Endodermal cell (in vitro differentiated cells): Measurements from ENCODE around the gene BNIP3. TPM values are rescaled to one million over a fixed set of nuclear protein-coding genes. Genes with fewer than 3 reads are reported as not detected.

Experiments
- DNase-seq: peaks from one replicate; pipeline ENCODE4 v3.0.0-alpha.2; 2017
- H3K27ac ChIP-seq: 2 replicates; pipeline ENCODE4 v1.5.1; 2013; ENCODE audit warnings: mild to moderate bottlenecking, low read depth, low read length, moderate library complexity
- H3K27me3 ChIP-seq: 2 replicates; pipeline ENCODE4 v1.6.1; 2013; ENCODE audit warnings: mild to moderate bottlenecking, low read length, moderate library complexity; ENCODE audit not compliant: insufficient read depth, control insufficient read depth, poor library complexity, severe bottlenecking
- H3K36me3 ChIP-seq: 2 replicates; pipeline ENCODE4 v1.7.0; 2013; ENCODE audit warnings: mild to moderate bottlenecking, low read length, moderate library complexity; ENCODE audit not compliant: control insufficient read depth, insufficient read depth
- H3K4me1 ChIP-seq: one replicate; pipeline ENCODE4 v1.7.0; 2013; ENCODE audit warnings: low read length; ENCODE audit not compliant: control insufficient read depth, insufficient read depth
- H3K4me3 ChIP-seq: 2 replicates; pipeline ENCODE4 v1.5.1; 2013; ENCODE audit warnings: mild to moderate bottlenecking, low read length, moderate library complexity
- H3K9ac ChIP-seq: 2 replicates; pipeline ENCODE4 v1.6.1; 2013; ENCODE audit warnings: mild to moderate bottlenecking, low read length, moderate library complexity; ENCODE audit not compliant: poor library complexity, severe bottlenecking; ENCODE audit errors: extremely low read depth
- H3K9me3 ChIP-seq: 2 replicates; pipeline ENCODE4 v1.6.1; 2013; ENCODE audit warnings: mild to moderate bottlenecking, low read length, moderate library complexity; ENCODE audit not compliant: control insufficient read depth
- H3K27ac Mint-ChIP-seq: 2 replicates; pipeline ENCODE4 v1.8.0; 2020; ENCODE audit warnings: mixed read lengths
- H3K27me3 Mint-ChIP-seq: 2 replicates; pipeline ENCODE4 v1.8.0; 2021; ENCODE audit warnings: mild to moderate bottlenecking, mixed read lengths; ENCODE audit not compliant: insufficient read depth
- H3K36me3 Mint-ChIP-seq: 2 replicates; pipeline ENCODE4 v1.8.0; 2020; ENCODE audit warnings: low read depth, mixed read lengths
- H3K4me1 Mint-ChIP-seq: 2 replicates; pipeline ENCODE4 v1.8.0; 2020; ENCODE audit warnings: mixed read lengths
- H3K4me3 Mint-ChIP-seq: 2 replicates; pipeline ENCODE4 v1.8.0; 2020; ENCODE audit warnings: mild to moderate bottlenecking, moderate library complexity, mixed read lengths
- H3K9me3 Mint-ChIP-seq: 2 replicates; pipeline ENCODE4 v1.8.0; 2020; ENCODE audit warnings: mild to moderate bottlenecking, mixed read lengths
- WGBS, 2 experiments: methylation state at CpG; one replicate each; pipeline versions ENCODE4 v1.1.5 to v1.1.7; 2013; ENCODE audit warnings: missing lambda C conversion rate in 2 of 2, mixed read lengths in 1 of 2; ENCODE audit not compliant: insufficient coverage in 1 of 2, insufficient read length in 1 of 2; 5-methylcytosine and 5-hydroxymethylcytosine counted together
- total RNA-seq, 2 donors: library from RNA; stranded (reverse); fragmentation: NEBNext Ultra II Directional in 1 of 2; extraction: Animal tissue kit (Norgen Biotek cat#: 25700) in 1 of 2; gene quantifications; 2 replicates in 1 of 2; 3 replicates in 1 of 2; pipeline ENCODE4 v1.2.1, GENCODE V29; 2021
- TF ChIP-seq, protein P1 (sequence below): fragments of 200-600 bp; sonication (generic); conservative IDR thresholded peaks from 2 replicates; pipeline ENCODE4 v1.5.0; 2021; ENCODE audit warnings: antibody characterized with exemption, mild to moderate bottlenecking

The BNIP3 gene
- total RNA-seq, 2 donors from 2014 or later = 93.5 to 108 TPM

DNA sequence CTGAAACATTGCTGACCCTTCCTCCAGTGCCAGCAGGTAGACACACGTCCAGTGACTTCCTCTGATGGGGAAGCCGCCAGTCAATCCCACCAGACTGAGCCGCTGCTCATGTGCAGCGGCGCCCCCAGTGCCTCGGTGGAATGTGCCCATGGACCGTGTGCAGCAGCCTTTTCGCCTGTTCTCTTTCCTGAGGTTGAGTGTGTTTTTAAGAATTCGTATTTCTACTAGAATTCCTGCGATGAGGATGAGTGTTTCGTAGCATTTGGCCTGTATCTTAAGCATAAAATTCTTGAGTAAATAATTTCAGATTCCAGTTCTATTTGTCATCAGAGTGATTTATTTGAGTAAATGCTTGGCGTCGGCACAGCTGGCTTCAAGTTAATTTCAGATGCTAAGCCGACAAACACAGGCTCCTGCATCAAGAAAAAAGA is 35.4 kb downstream of the BNIP3 start:
- Histone ChIP-seq H3K4me3 (no peak overlapping the region), H3K27ac (no peak overlapping the region), H3K4me1 (no peaks in the 10 kb centered on the region), H3K27me3 (no peaks in the 10 kb centered on the region), H3K9me3 (no peaks in the 10 kb centered on the region), H3K9ac (no peak overlapping the region), H3K36me3 (peaks cover 86% of the 10 kb centered on the region)
- H3K36me3 Mint-ChIP-seq = peaks cover 88% of the 10 kb centered on the region
- peak; percentile 17 for DNase-seq
- 95 to 98% methylated on average over 7 to 14 of the region's 14 CpGs for WGBS, 2 experiments
- no peaks in the 10 kb centered on the region for H3K27me3 Mint-ChIP-seq
- no peak overlapping the region for H3K4me3 Mint-ChIP-seq
- TF ChIP-seq, protein P1, sequence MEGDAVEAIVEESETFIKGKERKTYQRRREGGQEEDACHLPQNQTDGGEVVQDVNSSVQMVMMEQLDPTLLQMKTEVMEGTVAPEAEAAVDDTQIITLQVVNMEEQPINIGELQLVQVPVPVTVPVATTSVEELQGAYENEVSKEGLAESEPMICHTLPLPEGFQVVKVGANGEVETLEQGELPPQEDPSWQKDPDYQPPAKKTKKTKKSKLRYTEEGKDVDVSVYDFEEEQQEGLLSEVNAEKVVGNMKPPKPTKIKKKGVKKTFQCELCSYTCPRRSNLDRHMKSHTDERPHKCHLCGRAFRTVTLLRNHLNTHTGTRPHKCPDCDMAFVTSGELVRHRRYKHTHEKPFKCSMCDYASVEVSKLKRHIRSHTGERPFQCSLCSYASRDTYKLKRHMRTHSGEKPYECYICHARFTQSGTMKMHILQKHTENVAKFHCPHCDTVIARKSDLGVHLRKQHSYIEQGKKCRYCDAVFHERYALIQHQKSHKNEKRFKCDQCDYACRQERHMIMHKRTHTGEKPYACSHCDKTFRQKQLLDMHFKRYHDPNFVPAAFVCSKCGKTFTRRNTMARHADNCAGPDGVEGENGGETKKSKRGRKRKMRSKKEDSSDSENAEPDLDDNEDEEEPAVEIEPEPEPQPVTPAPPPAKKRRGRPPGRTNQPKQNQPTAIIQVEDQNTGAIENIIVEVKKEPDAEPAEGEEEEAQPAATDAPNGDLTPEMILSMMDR = no peak
- no peaks in the 10 kb centered on the region for H3K4me1 Mint-ChIP-seq
- H3K27ac Mint-ChIP-seq = no peak overlapping the region
- H3K9me3 Mint-ChIP-seq = no peaks in the 10 kb centered on the region

DNA sequence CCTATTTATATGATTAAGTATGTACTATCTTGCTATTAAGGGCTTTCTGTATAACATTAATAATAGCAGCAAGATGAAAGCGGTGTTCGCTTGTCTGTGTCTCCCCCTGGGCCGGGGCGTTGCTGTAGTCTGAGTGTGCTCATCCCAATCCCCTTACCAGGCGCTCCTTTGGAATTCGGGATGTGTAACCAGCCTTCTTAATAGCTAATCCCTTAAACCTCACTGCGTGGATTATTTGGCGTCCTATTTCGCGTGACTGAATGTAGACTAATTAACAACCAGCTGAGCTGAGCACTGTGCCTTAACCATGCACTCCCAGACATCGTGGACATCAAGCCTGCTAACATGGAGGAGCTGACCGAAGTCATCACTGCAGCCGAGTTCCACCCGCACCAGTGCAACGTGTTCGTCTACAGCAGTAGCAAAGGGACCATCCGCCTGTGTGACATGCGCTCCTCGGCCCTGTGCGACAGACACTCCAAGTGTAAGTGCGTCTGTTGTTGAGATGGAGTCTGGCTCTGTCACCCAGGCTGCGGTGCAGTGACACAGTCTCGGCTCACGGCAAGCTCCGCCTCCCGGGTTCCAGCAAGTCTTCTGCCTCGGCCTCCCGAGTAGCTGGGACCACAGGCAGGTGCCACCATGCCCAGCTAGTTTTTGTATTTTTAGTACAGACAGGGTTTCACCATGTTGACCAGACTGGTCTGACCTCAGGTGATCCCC is 36.6 kb downstream of the BNIP3 start:
- Mint-ChIP-seq H3K4me3 (no peak overlapping the region), H3K27ac (no peak overlapping the region), H3K36me3 (peaks cover 87% of the 10 kb centered on the region), H3K27me3 (no peaks in the 10 kb centered on the region), H3K9me3 (no peaks in the 10 kb centered on the region), H3K4me1 (no peaks in the 10 kb centered on the region)
- no peak overlapping the region for H3K9ac ChIP-seq
- H3K4me1 ChIP-seq = no peaks in the 10 kb centered on the region
- H3K27me3 ChIP-seq = no peaks in the 10 kb centered on the region
- no peak overlapping the region for H3K27ac ChIP-seq
- TF ChIP-seq, protein P1 = no peak
- peak; percentile 38 for DNase-seq
- H3K9me3 ChIP-seq = no peaks in the 10 kb centered on the region
- WGBS, 2 experiments = 94 to 95% methylated on average over 22 to 28 of the region's 28 CpGs
- no peak overlapping the region for H3K4me3 ChIP-seq
- H3K36me3 ChIP-seq = peaks cover 86% of the 10 kb centered on the region

DNA sequence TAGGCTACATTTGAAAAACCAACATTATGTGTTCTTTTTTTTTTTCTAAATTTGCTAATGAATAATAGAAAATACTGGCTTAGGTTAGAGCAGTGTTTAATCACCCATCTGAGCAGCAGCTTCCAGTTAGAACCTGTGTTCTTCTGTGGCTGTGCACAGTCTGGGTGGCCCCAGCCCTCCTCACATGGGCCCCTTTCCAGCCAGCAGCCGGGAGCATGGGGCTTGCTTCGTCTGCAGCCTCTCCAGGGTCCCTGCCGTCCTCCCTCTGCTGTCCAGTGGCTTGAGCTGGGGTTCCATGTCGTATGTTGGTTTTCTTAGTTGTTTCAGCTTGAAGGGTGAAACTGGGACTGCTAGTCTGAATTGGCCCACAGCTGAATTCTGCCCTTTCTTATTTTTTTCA is 37.3 kb downstream of the BNIP3 start:
- Histone ChIP-seq H3K4me1 (no peaks in the 10 kb centered on the region), H3K27me3 (no peaks in the 10 kb centered on the region), H3K4me3 (no peak overlapping the region), H3K9ac (no peak overlapping the region), H3K9me3 (no peaks in the 10 kb centered on the region), H3K36me3 (peaks cover 87% of the 10 kb centered on the region), H3K27ac (no peak overlapping the region)
- Mint-ChIP-seq H3K27me3 (no peaks in the 10 kb centered on the region), H3K36me3 (peaks cover 89% of the 10 kb centered on the region), H3K4me1 (no peaks in the 10 kb centered on the region), H3K4me3 (no peak overlapping the region), H3K9me3 (no peaks in the 10 kb centered on the region), H3K27ac (no peak overlapping the region)
- WGBS, 2 experiments = 86 to 100% methylated on average over 1 to 4 of the region's 4 CpGs
- DNase-seq = peak; percentile 30
- TF ChIP-seq, protein P1 = no peak
